Suppressor macrophage (primary cell): ENCODE measurements around the gene S100A6.
"Not testable (repeated sequence)": the region's sequence is repeated elsewhere in the genome, so short reads cannot be mapped to it uniquely, and the experiment has no call there.

Experiments
- DNase-seq, 4 experiments: peaks; one replicate each; pipeline ENCODE4 v3.0.0-alpha.2; 2020 to 2022
- total RNA-seq, 17 experiments: gene quantifications; one replicate each; lab custom pipeline; 2026; ENCODE audit warnings: mixed read lengths in 6 of 17, inconsistent platforms in 3 of 17; lab: John Stamatoyannopoulos, UW

S100A6 gene
- total RNA-seq: 316 to 718 (median 519) reads per million in 17 experiments

- peak; percentile 77 to 89 (median 88) for DNase-seq
Observed at GRCh38 chr1:153535242-153536011, at the start of gene S100A6. TSS of gene S100A6 (minus strand) at chr1:153535991. CDS start at chr1:153535339, 652 bp downstream.

DNA sequence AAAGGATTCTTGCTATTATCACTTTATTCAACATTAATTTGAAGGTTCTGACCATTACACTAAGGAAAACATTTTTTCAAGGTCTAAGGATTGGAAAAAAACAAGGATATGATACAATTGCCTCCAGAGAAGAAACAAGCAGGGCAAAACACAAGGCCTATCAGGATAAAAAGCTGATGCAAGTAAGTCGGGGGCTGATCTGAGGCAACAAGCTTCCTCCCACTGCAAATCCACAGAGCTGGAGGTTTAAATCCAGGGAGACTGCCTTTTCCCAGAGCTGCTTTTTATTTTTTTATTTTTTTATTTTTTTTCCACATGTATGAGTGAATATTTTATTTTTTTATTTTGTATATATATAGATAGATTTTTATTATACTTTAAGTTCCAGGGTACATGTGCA lies 49.2 kb upstream of the S100A6 start:
- peak in 2 of 4 experiments; percentile 50 to 54 for DNase-seq

DNA sequence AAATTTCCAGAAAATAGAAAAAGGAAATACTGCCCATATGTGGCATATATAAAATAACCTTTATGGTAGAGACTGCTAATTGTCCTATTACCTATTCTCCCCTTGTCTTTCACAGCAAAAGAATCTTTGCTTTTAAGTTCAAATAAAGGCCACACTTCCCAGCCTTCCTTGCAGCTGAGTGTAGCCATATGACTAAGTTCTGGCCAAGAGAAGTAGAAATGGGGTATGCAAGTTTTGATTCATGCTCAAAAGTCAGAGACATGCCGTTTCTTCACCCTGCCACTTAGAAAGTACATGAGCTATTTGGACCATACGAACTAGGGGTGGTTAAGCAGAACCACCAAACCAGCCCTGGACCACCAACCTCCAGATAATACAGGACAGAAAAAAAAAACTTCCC lies 48.2 kb upstream of the S100A6 start:
- no peak for DNase-seq

- DNase-seq: not testable (repeated sequence)
Observed at GRCh38 chr1:153583514-153583913, 47.7 kb upstream of the S100A6 start.

DNA sequence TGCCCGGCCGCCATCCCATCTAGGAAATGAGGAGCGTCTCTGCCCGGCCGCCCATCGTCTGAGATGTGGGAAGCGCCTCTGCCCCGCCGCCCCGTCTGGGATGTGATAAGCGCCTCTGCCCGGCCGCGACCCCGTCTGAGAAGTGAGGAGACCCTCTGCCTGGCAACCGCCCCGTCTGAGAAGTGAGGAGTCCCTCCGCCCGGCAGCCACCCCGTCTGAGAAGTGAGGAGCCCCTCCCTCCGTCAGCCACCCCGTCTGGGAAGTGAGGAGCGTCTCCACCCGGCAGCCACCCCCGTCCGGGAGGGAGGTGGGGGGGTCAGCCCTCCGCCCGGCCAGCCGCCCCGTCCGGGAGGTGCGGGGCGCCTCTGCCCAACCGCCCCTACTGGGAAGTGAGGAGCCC lies 47.0 kb upstream of the S100A6 start:
- not testable (repeated sequence) for DNase-seq

GRCh38 chr1:153578936-153579335 lies 43.1 kb upstream of the S100A6 start:
- DNase-seq: no peak

DNA sequence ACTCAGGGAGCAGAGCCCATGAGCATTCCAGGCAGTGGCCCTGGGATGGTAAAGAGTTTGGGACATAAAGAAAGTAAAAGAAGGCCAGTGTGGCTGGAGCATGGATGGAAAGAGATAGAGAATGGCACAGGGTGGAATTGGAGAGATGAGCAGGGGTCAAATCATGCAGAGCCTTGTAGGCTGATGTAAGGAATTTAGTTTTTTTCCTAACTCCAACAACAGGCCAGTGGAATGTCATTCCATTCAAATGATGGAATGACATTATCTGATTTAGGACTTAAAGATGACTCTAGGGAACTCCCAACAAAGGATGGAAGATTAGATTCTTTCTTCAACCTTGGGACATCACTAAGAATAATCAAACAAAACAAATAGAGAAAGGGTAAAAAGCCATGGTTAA lies 42.7 kb upstream of the S100A6 start:
- no peak for DNase-seq

DNA sequence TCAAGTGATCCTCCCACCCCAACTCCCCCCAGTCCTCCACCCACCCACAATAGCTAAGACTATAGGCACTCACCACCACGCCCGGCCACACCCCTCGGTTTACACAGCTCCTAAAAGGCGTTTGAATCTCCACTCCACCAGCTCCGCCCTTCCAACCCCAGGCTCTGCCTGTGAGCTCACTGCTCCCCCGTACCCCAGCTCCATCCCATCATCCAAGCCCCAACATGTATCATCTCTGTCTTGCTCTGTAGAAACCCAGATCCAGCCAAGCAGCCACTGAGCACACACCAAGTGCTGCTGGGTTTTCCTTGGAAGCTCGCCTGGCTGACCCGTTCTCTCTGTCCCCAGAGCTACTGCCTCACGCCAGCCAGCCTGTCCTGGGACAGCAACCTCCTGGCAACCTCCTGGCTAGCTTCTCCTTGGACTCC lies 41.8 kb upstream of the S100A6 start:
- no peak for DNase-seq

DNA sequence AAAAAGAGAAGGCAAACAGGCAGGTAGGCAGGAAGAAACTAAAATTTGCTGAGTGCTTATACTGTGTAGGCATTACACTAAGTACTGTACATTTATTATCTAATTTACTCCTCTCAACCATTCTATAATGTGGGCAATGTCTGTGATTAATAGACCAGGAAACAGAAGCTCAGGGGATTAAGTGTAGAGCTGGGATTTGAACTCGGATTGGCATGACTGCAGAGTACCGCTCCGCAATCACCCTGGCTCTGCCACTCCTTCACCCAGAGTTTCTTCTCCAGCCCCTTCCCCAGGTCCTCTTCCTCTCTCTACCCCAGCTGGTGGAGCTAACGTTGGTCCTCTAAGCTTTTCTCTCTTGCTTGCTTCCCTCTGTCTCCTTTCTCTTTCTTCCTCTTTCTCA lies 41.3 kb upstream of the S100A6 start:
- DNase-seq: peak in 1 of 4 experiments; percentile 30

DNA sequence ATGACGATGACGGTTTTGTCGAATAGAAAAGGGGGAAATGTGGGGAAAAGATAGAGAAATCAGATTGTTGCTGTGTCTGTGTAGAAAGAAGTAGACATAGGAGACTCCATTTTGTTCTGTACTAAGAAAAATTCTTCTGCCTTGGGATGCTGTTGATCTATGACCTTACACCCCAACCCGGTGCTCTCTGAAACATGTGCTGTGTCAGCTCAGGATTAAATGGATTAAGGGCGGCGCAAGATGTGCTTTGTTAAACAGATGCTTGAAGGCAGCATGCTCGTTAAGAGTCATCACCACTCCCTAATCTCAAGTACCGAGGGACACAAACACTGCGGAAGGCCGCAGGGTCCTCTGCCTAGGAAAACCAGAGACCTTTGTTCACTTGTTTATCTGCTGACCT lies 39.7 kb upstream of the S100A6 start:
- not testable (repeated sequence) for DNase-seq

DNA sequence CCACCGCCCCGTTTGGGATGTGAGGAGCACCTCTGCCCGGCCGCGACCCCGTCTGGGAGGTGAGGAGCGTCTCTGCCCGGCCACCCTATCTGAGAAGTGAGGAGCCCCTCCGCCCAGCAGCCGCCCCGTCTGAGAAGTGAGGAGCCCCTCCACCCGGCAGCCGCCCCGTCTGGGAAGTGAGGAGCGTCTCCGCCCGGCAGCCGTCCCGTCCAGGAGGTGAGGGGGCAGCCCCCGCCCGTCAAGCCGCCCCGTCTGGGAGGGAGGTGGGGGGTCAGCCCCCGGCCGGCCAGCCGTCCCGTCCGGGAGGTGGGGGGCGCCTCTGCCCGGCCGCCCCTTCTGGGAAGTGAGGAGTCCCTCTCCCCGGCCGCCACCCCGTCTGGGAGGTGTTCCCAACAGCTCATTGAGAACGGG lies 39.3 kb upstream of the S100A6 start:
- not testable (repeated sequence) for DNase-seq

DNA sequence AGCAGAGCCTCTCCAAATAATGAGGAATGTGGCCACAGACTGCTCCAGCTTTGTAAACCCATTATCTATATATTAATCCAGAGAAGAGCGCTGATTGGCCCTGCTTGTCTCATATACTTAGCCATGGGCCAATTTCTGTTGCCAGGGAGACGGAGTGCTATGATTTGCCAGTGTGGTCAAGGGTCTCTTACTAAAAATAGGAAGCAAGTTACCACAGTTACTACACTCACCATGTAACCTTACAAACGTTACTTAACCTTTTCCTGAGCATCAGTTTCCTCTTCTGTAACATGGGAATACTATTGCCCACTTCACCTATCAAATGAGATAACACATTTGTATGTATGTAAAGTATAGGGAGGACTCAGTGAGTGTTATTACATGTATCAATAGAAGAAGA lies 37.6 kb upstream of the S100A6 start:
- DNase-seq: peak; percentile 22 to 73 (median 62)

GRCh38 chr1:153572569-153573015 lies 36.8 kb upstream of the S100A6 start:
- DNase-seq: peak; percentile 77 to 89 (median 87)

DNA sequence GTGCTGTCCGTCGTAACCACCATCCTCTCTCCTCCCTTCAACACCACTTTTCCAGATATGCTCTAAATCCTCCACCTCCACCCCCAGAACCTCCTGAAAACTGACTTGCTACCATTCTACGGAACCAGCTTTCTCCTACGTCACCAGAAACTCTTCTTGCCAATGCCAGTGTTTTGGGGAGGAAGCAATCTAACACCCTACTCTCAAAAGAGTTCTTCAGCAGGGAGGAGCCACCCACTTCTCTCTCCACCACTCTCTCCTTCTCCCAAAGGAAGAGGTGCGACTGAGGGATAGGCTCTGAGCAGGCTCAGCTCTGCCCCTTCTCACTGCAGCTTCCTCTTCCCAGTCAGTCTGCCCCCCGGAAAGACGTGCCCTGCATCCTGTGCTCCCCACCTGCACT lies 35.9 kb upstream of the S100A6 start:
- no peak for DNase-seq

GRCh38 chr1:153570874-153571273 lies 35.1 kb upstream of the S100A6 start:
- DNase-seq: no peak

GRCh38 chr1:153569465-153569864 lies 33.7 kb upstream of the S100A6 start:
- DNase-seq: no peak

GRCh38 chr1:153568367-153569099 lies 32.7 kb upstream of the S100A6 start:
- DNase-seq: peak; percentile 81 to 92 (median 90)

- peak in 2 of 4 experiments; percentile 51 to 53 for DNase-seq
Observed at GRCh38 chr1:153567621-153568366, 32.0 kb upstream of the S100A6 start.

GRCh38 chr1:153566414-153567371 lies 30.9 kb upstream of the S100A6 start:
- DNase-seq: peak; percentile 95 to 97 (median 96)

- DNase-seq: peak; percentile 72 to 88 (median 80)
Observed at GRCh38 chr1:153565529-153566374, 30.0 kb upstream of the S100A6 start, which contains the start of gene S100A2. TSS of gene S100A2 (minus strand) at chr1:153565844. CDS start at chr1:153563877, 1,967 bp downstream.
